H1 (cell line): ENCODE results near the gene KRTDAP. TPM values are rescaled to one million over a fixed set of nuclear protein-coding genes. Genes with fewer than 3 reads are reported as not detected.
A peak's percentile ranks its signal among the peaks of the same experiment; 100 is the strongest.

Experiments used
- CTCF ChIA-PET: fragments of 300-600 bp; sonication (Branson Sonifier 250); formaldehyde crosslinking; loops from one replicate; lab custom pipeline; 2021; ENCODE audit not compliant: partially characterized antibody; lab: Charles Lee
- POLR2A ChIA-PET: fragments of 300-600 bp; sonication (Branson Sonifier 250); formaldehyde crosslinking; loops from one replicate; lab custom pipeline; 2021; ENCODE audit warnings: inconsistent platforms; ENCODE audit not compliant: partially characterized antibody; lab: Charles Lee
- DNase-seq, 2 experiments: peaks; one replicate each; pipeline versions ENCODE4 v3.0.0 to v3.0.0-alpha.2; 2010 to 2022; ENCODE audit warnings: low spot score in 2 of 2, low read depth in 1 of 2, mixed read lengths in 1 of 2
- FAIRE-seq: peaks from 2 replicates; lab custom pipeline; 2011; peaks lifted over from hg19 to GRCh38; lab: Jason Lieb, UNC
- H2AFZ ChIP-seq: 2 replicates; pipeline ENCODE4 v1.8.1; 2012; ENCODE audit warnings: low read length, inconsistent platforms
- H2AK5ac ChIP-seq: 2 replicates; pipeline ENCODE4 v1.6.1; 2013; ENCODE audit warnings: low read depth, low read length
- H2BK120ac ChIP-seq: replicated peaks from 2 replicates; pipeline ENCODE3; 2013; ENCODE audit warnings: low read depth, low read length, inconsistent platforms
- H2BK12ac ChIP-seq: 2 replicates; pipeline ENCODE4 v1.6.1; 2013; ENCODE audit warnings: low read depth, low read length
- H2BK15ac ChIP-seq: 2 replicates; pipeline ENCODE4 v1.6.1; 2013; ENCODE audit warnings: low read length
- H2BK20ac ChIP-seq: 2 replicates; pipeline ENCODE4 v1.6.1; 2013; ENCODE audit warnings: low read length
- H2BK5ac ChIP-seq: 2 replicates; pipeline ENCODE4 v1.6.1; 2013; ENCODE audit warnings: low read depth, low read length
- H3K14ac ChIP-seq: 2 replicates; pipeline ENCODE4 v1.6.1; 2013; ENCODE audit warnings: inconsistent platforms; ENCODE audit not compliant: insufficient read length
- H3K18ac ChIP-seq: 2 replicates; pipeline ENCODE4 v1.6.1; 2013; ENCODE audit warnings: low read length; ENCODE audit errors: extremely low read depth
- H3K23ac ChIP-seq: 2 replicates; pipeline ENCODE4 v1.6.1; 2013; ENCODE audit warnings: inconsistent platforms; ENCODE audit not compliant: insufficient read length
- H3K23me2 ChIP-seq: 2 replicates; pipeline ENCODE4 v1.6.1; 2013; ENCODE audit warnings: low read depth, low read length
- H3K27ac ChIP-seq: 2 replicates; pipeline ENCODE4 v1.6.1; 2011; ENCODE audit warnings: low read depth, low read length, inconsistent platforms
- H3K27me3 ChIP-seq, 4 experiments: replicated peaks in 1 of 4; 1 replicate in 1 of 4; 2 replicates in 3 of 4; pipeline versions ENCODE4 v1.6.1 to v1.8.1; 2011 to 2013; ENCODE audit warnings: low read length in 3 of 4, mild to moderate bottlenecking in 3 of 4, inconsistent platforms in 2 of 4, mixed read lengths in 2 of 4, moderate library complexity in 1 of 4; ENCODE audit not compliant: control insufficient read depth in 3 of 4, insufficient read depth in 3 of 4; ENCODE audit errors: extremely low read depth in 1 of 4
- H3K36me3 ChIP-seq, 4 experiments: 2 replicates each; pipeline versions ENCODE4 v1.6.1 to v1.8.1; 2011 to 2013; ENCODE audit warnings: mild to moderate bottlenecking in 4 of 4, low read length in 3 of 4, moderate library complexity in 2 of 4, control low read depth in 1 of 4, inconsistent platforms in 1 of 4; ENCODE audit not compliant: insufficient read depth in 4 of 4, control insufficient read depth in 2 of 4
- H3K4ac ChIP-seq: replicated peaks from 2 replicates; pipeline ENCODE3; 2013; ENCODE audit warnings: low read length, low read depth, mixed read lengths, inconsistent platforms; ENCODE audit not compliant: insufficient read length
- H3K4me1 ChIP-seq, 4 experiments: replicated peaks in 1 of 4; 1 replicate in 1 of 4; 2 replicates in 3 of 4; pipeline versions ENCODE4 v1.6.1 to v1.8.1; 2011 to 2013; ENCODE audit warnings: low read length in 3 of 4, inconsistent platforms in 2 of 4, mixed read lengths in 1 of 4; ENCODE audit not compliant: insufficient read depth in 4 of 4, control insufficient read depth in 3 of 4
- H3K4me2 ChIP-seq, 2 experiments: 2 replicates each; pipeline versions ENCODE4 v1.6.1 to v1.8.1; 2011 to 2013; ENCODE audit warnings: low read depth in 2 of 2, low read length in 2 of 2, control low read depth in 1 of 2, inconsistent platforms in 1 of 2, mild to moderate bottlenecking in 1 of 2; ENCODE audit not compliant: insufficient read depth in 1 of 2
- H3K4me3 ChIP-seq, 4 experiments: fragments of 200-600, 300-600 bp in 1 of 4; sonication (generic), shearing (Covaris generic), sonication (Bioruptor Twin) in 1 of 4; 2 replicates each; pipeline versions ENCODE4 v1.5.1 to v1.8.1; 2011 to 2016; ENCODE audit warnings: low read length in 4 of 4, low read depth in 3 of 4, control low read depth in 2 of 4, inconsistent platforms in 2 of 4, mild to moderate bottlenecking in 2 of 4, mixed read lengths in 1 of 4, moderate library complexity in 1 of 4; ENCODE audit not compliant: insufficient read depth in 2 of 4; ENCODE audit errors: extremely low read depth in 1 of 4
- H3K56ac ChIP-seq: replicated peaks from 2 replicates; pipeline ENCODE3; 2013; ENCODE audit warnings: low read depth, mild to moderate bottlenecking, mixed read lengths, low read length, inconsistent platforms; ENCODE audit not compliant: insufficient read length
- H3K79me1 ChIP-seq: 2 replicates; pipeline ENCODE4 v1.6.1; 2013; ENCODE audit warnings: low read depth, low read length, control low read depth
- H3K79me2 ChIP-seq, 2 experiments: 2 replicates each; pipeline versions ENCODE4 v1.6.1 to v1.8.1; 2012 to 2013; ENCODE audit warnings: low read length in 2 of 2, mild to moderate bottlenecking in 2 of 2, inconsistent platforms in 1 of 2; ENCODE audit not compliant: insufficient read depth in 2 of 2, control insufficient read depth in 1 of 2
- H3K9ac ChIP-seq, 4 experiments: replicated peaks in 1 of 4; 1 replicate in 1 of 4; 2 replicates in 3 of 4; pipeline versions ENCODE4 v1.6.1 to v1.8.1; 2011 to 2013; ENCODE audit warnings: low read depth in 3 of 4, low read length in 3 of 4, control low read depth in 2 of 4, mild to moderate bottlenecking in 2 of 4, moderate library complexity in 2 of 4, inconsistent platforms in 1 of 4; ENCODE audit errors: extremely low read depth in 1 of 4
- H3K9me3 ChIP-seq, 2 experiments: 2 replicates each; pipeline versions ENCODE4 v1.6.1 to v1.8.1; 2012 to 2013; ENCODE audit warnings: mild to moderate bottlenecking in 2 of 2, moderate library complexity in 2 of 2, control low read depth in 1 of 2, inconsistent platforms in 1 of 2, low read depth in 1 of 2, low read length in 1 of 2, mixed read lengths in 1 of 2; ENCODE audit not compliant: insufficient read depth in 2 of 2
- H4K20me1 ChIP-seq, 2 experiments: replicated peaks in 1 of 2; 2 replicates each; pipeline versions ENCODE3 to v1.8.1; 2011 to 2013; ENCODE audit warnings: inconsistent platforms in 2 of 2, low read length in 2 of 2, mild to moderate bottlenecking in 1 of 2; ENCODE audit not compliant: insufficient read depth in 2 of 2, control insufficient read depth in 1 of 2
- H4K5ac ChIP-seq: 2 replicates; pipeline ENCODE4 v1.6.1; 2013; ENCODE audit warnings: low read length, low read depth, mixed read lengths, inconsistent platforms; ENCODE audit not compliant: insufficient read length
- H4K8ac ChIP-seq: 2 replicates; pipeline ENCODE4 v1.8.0; 2013; ENCODE audit warnings: mild to moderate bottlenecking, moderate library complexity, low read length, inconsistent platforms; ENCODE audit not compliant: insufficient read depth; ENCODE audit errors: extremely low read depth
- H4K91ac ChIP-seq: replicated peaks from 2 replicates; pipeline ENCODE3; 2013; ENCODE audit warnings: low read length, mixed read lengths, inconsistent platforms; ENCODE audit not compliant: insufficient read length
- CREB1 ChIP-seq: IDR thresholded peaks from 2 replicates; pipeline ENCODE4 v1.6.1; 2012; ENCODE audit warnings: inconsistent platforms
- HDAC6 ChIP-seq: IDR thresholded peaks from one replicate; pipeline ENCODE4 v1.7.1; 2012; ENCODE audit warnings: low read depth, mild to moderate bottlenecking, inconsistent platforms, low read length, moderate library complexity
- KDM4A ChIP-seq: IDR thresholded peaks from one replicate; pipeline ENCODE4 v1.7.1; 2012; ENCODE audit warnings: low read depth, mild to moderate bottlenecking, moderate library complexity, low read length, inconsistent platforms; ENCODE audit not compliant: severe bottlenecking
- MAFK ChIP-seq: IDR thresholded peaks from 2 replicates; pipeline ENCODE4 v1.6.1; 2012; ENCODE audit warnings: low read depth, mild to moderate bottlenecking, improper control_type of control experiment, low read length
- SIX5 ChIP-seq: IDR thresholded peaks from 2 replicates; pipeline ENCODE4 v1.6.1; 2011; ENCODE audit warnings: mild to moderate bottlenecking, low read depth, low read length
- TAF7 ChIP-seq: optimal IDR thresholded peaks from 2 replicates; pipeline ENCODE3; 2011; ENCODE audit warnings: low read depth, mild to moderate bottlenecking, inconsistent platforms, low read length, moderate library complexity, borderline replicate concordance
- USF2 ChIP-seq: IDR thresholded peaks from 2 replicates; pipeline ENCODE4 v1.6.1; 2011; ENCODE audit warnings: low read length, improper control_type of control experiment
- WGBS, 2 experiments: shearing (Covaris generic) in 1 of 2; methylation state at CpG; one replicate each; pipeline versions ENCODE4 v1.1.6 to v1.1.7; 2013 to 2015; ENCODE audit warnings: low lambda C conversion rate in 2 of 2, mixed read lengths in 2 of 2, inconsistent platforms in 1 of 2, low coverage in 1 of 2, missing lambda C conversion rate in 1 of 2; ENCODE audit not compliant: insufficient replicate concordance in 2 of 2, insufficient coverage in 1 of 2, insufficient read length in 1 of 2; ENCODE audit errors: extremely low coverage in 1 of 2, missing lambda C conversion rate in 1 of 2; 5-methylcytosine and 5-hydroxymethylcytosine counted together
- polyA plus RNA-seq, 7 experiments: library from polyadenylated mRNA; depleted of rRNA in 3 of 7; stranded (reverse) in 5 of 7; unstranded in 2 of 7; fragments of >200 nt in 5 of 7; fragments of 200-250 nt in 2 of 7; gene quantifications; 1 replicate in 5 of 7; 2 replicates in 1 of 7; 4 replicates in 1 of 7; pipeline versions ENCODE4 v1.2.1 to v1.2.3, GENCODE V29; 2011 to 2013; ENCODE audit warnings: missing spikeins in 2 of 7, mixed read lengths in 2 of 7
- total RNA-seq: library from RNA; stranded (reverse); fragmentation: NEBNext Ultra II Directional; extraction: Animal tissue kit (Norgen Biotek cat#: 25700); gene quantifications from 2 replicates; pipeline ENCODE4 v1.2.1, GENCODE V29; 2021

KRTDAP gene
- total and polyA plus RNA-seq, 2 of the 8 experiments (the other 6 are each of a cell fraction or from before 2014, with no cell fraction given): 0.69 to 0.88 TPM

- CTCF ChIA-PET: interaction anchor here (1.5 to 2.1 kb wide), 2 partner anchors 15 to 113 kb away, joined by 3 to 9 read pairs; no protein-coding TSS in a partner anchor
- H2AK5ac ChIP-seq: no peak within 1 kb of the TSS
- no peak for TF ChIP-seq HDAC6
- no peak for TF ChIP-seq TAF7
- TF ChIP-seq SIX5: no peak
- TF ChIP-seq CREB1: peak; percentile 97
- TF ChIP-seq USF2: no peak
- no peak for TF ChIP-seq KDM4A
- no peak for TF ChIP-seq MAFK
- TF ChIP-seq, all 59 proteins: peak for 1
- Histone ChIP-seq H3K4me3 (peak within 1 kb of the TSS in 3 of 4 experiments; percentile 45 to 55 (median 52); a peak in 7 of 8 replicates), H3K4me2 (peak within 1 kb of the TSS; percentile 62 to 83), H4K91ac (no peak within 1 kb of the TSS), H3K79me2 (no peaks in the 10 kb centered on the region), H3K4ac (no peak within 1 kb of the TSS), H2BK5ac (no peak within 1 kb of the TSS), H3K18ac (no peak within 1 kb of the TSS; the same call in 1 of the 2 replicates), H3K27ac (no peak within 1 kb of the TSS), H3K79me1 (no peaks in the 10 kb centered on the region; the same call in 1 of the 2 replicates), H2BK15ac (peak within 1 kb of the TSS; percentile 4; the same call in 1 of the 2 replicates), H3K56ac (no peak within 1 kb of the TSS), H3K23me2 (peaks cover 4% of the 10 kb centered on the region; the same call in 1 of the 2 replicates), H3K9ac (0 out of 7 replicates have a peak within 1 kb of the TSS, but pooled peaks of 1 of the 4 experiments have one; percentile 3), H4K5ac (no peak within 1 kb of the TSS), H3K4me1 (peaks cover 0 to 18% (median 9%) of the 10 kb centered on the region in 4 experiments; a peak in 5 of 7 replicates), H3K9me3 (no peaks in the 10 kb centered on the region), H2BK20ac (no peak within 1 kb of the TSS), H4K8ac (no peak within 1 kb of the TSS), H4K20me1 (no peaks in the 10 kb centered on the region), H2AFZ (peak within 1 kb of the TSS; percentile 42; the same call in 1 of the 2 replicates), H3K23ac (no peak within 1 kb of the TSS), H3K36me3 (no peaks in the 10 kb centered on the region), H3K14ac (no peak within 1 kb of the TSS), H2BK120ac (no peak within 1 kb of the TSS), H3K27me3 (peaks cover 0 to 17% (median 14%) of the 10 kb centered on the region in 4 experiments; a peak in 6 of 7 replicates), H2BK12ac (peak within 1 kb of the TSS; percentile 46; the same call in 1 of the 2 replicates)
- FAIRE-seq (no peak), DNase-seq (peak in 1 of 2 experiments; percentile 79)
- POLR2A ChIA-PET: interaction anchor here (0.8 to 4.2 kb wide), 6 partner anchors 10 to 44 kb away, joined by 3 to 19 read pairs (median 4); no protein-coding TSS in a partner anchor
- 62% methylated on average over 34 of the region's 39 CpGs; no CpG with 5 or more reads in 1 of the 2 experiments for WGBS, 2 experiments
Measured at GRCh38 chr19:35533201-35533821, 43.0 kb upstream of the KRTDAP start, which contains the start of gene GAPDHS. TSS of gene GAPDHS (plus strand) at chr19:35533456. CDS start at chr19:35533528, 72 bp downstream.
